ENCODE results near the gene ADAMTSL2. TPM values are rescaled to one million over a fixed set of nuclear protein-coding genes. Genes with fewer than 3 reads are reported as not detected.

The ADAMTSL2 gene
- total RNA-seq, 1 experiment from 2014 or later, result 0.87 TPM

DNA sequence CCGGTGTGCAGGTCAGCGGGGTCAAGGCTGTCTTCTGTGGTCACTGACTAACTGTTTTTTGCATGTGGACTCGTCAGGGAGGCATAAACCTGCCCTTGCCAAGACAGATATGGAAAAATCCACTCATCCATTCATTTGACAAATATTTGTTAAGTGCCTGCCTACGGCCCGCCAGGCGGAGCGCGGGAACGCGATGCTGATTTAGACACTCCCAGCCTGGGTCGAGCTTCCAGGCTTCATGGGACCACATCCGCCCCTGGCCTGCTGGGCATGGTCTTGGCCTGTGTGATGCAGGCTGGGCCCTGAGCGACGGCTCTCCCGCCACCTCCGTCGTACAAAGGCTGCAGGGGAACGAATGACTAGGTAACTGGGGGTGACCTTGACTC lies 27.9 kb upstream of the ADAMTSL2 start (continued):
- no peak for TF ChIP-seq USF2 (CRISPR knock-in tag; IDR thresholded peaks at IDR 0.05)
- TF ChIP-seq, protein P1, sequence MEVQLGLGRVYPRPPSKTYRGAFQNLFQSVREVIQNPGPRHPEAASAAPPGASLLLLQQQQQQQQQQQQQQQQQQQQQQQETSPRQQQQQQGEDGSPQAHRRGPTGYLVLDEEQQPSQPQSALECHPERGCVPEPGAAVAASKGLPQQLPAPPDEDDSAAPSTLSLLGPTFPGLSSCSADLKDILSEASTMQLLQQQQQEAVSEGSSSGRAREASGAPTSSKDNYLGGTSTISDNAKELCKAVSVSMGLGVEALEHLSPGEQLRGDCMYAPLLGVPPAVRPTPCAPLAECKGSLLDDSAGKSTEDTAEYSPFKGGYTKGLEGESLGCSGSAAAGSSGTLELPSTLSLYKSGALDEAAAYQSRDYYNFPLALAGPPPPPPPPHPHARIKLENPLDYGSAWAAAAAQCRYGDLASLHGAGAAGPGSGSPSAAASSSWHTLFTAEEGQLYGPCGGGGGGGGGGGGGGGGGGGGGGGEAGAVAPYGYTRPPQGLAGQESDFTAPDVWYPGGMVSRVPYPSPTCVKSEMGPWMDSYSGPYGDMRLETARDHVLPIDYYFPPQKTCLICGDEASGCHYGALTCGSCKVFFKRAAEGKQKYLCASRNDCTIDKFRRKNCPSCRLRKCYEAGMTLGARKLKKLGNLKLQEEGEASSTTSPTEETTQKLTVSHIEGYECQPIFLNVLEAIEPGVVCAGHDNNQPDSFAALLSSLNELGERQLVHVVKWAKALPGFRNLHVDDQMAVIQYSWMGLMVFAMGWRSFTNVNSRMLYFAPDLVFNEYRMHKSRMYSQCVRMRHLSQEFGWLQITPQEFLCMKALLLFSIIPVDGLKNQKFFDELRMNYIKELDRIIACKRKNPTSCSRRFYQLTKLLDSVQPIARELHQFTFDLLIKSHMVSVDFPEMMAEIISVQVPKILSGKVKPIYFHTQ (CRISPR knock-in tag; IDR thresholded peaks at IDR 0.05), result no peak
- no peak for TF ChIP-seq FOXP1 (CRISPR knock-in tag; IDR thresholded peaks at IDR 0.05; ENCODE audit: borderline replicate concordance)
- TF ChIP-seq ZBTB43 (CRISPR knock-in tag; IDR thresholded peaks at IDR 0.05), result no peak

DNA sequence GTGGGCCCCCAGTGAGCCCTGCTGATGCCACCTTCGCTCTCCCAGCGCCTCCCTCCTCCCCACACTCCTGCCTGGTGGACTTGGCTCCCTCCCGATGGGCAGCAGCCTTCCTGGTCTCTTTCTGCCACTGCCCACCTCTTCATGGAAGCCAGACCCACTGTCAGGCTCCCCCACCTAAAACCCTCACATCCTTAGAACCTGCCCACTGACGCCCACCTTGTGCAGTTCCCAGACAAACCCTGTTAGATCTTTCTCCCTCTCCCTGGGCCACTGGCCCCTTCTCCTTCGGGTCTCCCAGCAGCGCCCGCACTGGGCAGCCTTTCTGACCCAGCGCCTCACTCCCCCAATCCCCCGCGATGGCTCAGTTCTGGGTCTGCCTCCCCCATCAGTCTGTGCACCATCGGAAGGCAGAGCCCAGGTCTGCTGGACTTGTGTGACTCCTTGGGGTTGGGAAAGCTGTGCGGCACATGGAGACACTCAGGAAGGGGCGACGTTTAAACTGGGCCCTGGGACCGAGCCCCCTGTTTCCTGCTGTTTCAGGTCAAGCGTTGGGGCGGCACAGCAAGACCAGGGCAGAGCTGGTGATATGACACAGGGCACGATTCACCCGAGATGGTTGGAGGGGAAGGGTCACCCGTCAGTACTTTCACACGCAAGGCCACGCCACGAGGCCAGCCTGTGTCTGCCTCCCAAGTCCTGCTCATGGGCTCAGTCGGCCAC lies 27.1 kb upstream of the ADAMTSL2 start:
- CTCF ChIA-PET, result no interaction called here
- Mint-ChIP-seq H3K36me3 (peaks cover 3% of the 10 kb centered on the region; the same call in 1 of the 2 replicates), H3K4me1 (peaks cover 10% of the 10 kb centered on the region), H3K27me3 (ENCODE audit: low read depth) (peaks cover 2% of the 10 kb centered on the region), H3K9me3 (peaks cover 12% of the 10 kb centered on the region), H3K4me3 (no peak overlapping the region), H3K27ac (no peak overlapping the region)
- POLR2A ChIA-PET, result no interaction called here
- DNase-seq (ENCODE audit: low spot score) (no peak), ATAC-seq (no peak)
- TF ChIP-seq, protein P2, sequence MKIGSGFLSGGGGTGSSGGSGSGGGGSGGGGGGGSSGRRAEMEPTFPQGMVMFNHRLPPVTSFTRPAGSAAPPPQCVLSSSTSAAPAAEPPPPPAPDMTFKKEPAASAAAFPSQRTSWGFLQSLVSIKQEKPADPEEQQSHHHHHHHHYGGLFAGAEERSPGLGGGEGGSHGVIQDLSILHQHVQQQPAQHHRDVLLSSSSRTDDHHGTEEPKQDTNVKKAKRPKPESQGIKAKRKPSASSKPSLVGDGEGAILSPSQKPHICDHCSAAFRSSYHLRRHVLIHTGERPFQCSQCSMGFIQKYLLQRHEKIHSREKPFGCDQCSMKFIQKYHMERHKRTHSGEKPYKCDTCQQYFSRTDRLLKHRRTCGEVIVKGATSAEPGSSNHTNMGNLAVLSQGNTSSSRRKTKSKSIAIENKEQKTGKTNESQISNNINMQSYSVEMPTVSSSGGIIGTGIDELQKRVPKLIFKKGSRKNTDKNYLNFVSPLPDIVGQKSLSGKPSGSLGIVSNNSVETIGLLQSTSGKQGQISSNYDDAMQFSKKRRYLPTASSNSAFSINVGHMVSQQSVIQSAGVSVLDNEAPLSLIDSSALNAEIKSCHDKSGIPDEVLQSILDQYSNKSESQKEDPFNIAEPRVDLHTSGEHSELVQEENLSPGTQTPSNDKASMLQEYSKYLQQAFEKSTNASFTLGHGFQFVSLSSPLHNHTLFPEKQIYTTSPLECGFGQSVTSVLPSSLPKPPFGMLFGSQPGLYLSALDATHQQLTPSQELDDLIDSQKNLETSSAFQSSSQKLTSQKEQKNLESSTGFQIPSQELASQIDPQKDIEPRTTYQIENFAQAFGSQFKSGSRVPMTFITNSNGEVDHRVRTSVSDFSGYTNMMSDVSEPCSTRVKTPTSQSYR (CRISPR knock-in tag; IDR thresholded peaks at IDR 0.05), result no peak
- TF ChIP-seq IRF2 (CRISPR knock-in tag; IDR thresholded peaks at IDR 0.05; ENCODE audit: borderline replicate concordance, low read depth) (no peak), CREM (CRISPR knock-in tag; IDR thresholded peaks at IDR 0.05) (no peak), ZNF263 (CRISPR knock-in tag; IDR thresholded peaks at IDR 0.05; ENCODE audit: low read depth) (no peak), MYBL2 (CRISPR knock-in tag; IDR thresholded peaks at IDR 0.05) (no peak), ZNF416 (CRISPR knock-in tag; IDR thresholded peaks at IDR 0.05) (no peak), SOX15 (CRISPR knock-in tag; IDR thresholded peaks at IDR 0.05) (no peak), ZSCAN18 (CRISPR knock-in tag; IDR thresholded peaks at IDR 0.05) (no peak), CBFB (CRISPR knock-in tag; IDR thresholded peaks at IDR 0.05; ENCODE audit: low read depth) (no peak), PREB (CRISPR knock-in tag; IDR thresholded peaks at IDR 0.05; ENCODE audit: borderline replicate concordance) (no peak), NR3C1 (CRISPR knock-in tag; conservative IDR thresholded peaks at IDR 0.05; ENCODE audit: low read depth) (no peak), ZNF423 (CRISPR knock-in tag; IDR thresholded peaks at IDR 0.05) (no peak), GTF2I (CRISPR knock-in tag; conservative IDR thresholded peaks at IDR 0.05) (no peak), MXD4 (CRISPR knock-in tag; IDR thresholded peaks at IDR 0.05; ENCODE audit: borderline replicate concordance) (no peak), PRRX2 (CRISPR knock-in tag; IDR thresholded peaks at IDR 0.05) (no peak), JUN (CRISPR knock-in tag; IDR thresholded peaks at IDR 0.05) (no peak)
- TF ChIP-seq, protein P3, sequence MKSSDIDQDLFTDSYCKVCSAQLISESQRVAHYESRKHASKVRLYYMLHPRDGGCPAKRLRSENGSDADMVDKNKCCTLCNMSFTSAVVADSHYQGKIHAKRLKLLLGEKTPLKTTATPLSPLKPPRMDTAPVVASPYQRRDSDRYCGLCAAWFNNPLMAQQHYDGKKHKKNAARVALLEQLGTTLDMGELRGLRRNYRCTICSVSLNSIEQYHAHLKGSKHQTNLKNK (CRISPR knock-in tag; IDR thresholded peaks at IDR 0.05), result no peak
- TF ChIP-seq, protein P4, sequence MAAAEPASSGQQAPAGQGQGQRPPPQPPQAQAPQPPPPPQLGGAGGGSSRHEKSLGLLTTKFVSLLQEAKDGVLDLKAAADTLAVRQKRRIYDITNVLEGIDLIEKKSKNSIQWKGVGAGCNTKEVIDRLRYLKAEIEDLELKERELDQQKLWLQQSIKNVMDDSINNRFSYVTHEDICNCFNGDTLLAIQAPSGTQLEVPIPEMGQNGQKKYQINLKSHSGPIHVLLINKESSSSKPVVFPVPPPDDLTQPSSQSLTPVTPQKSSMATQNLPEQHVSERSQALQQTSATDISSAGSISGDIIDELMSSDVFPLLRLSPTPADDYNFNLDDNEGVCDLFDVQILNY (CRISPR knock-in tag; IDR thresholded peaks at IDR 0.05), result no peak
- TF ChIP-seq, protein P5, sequence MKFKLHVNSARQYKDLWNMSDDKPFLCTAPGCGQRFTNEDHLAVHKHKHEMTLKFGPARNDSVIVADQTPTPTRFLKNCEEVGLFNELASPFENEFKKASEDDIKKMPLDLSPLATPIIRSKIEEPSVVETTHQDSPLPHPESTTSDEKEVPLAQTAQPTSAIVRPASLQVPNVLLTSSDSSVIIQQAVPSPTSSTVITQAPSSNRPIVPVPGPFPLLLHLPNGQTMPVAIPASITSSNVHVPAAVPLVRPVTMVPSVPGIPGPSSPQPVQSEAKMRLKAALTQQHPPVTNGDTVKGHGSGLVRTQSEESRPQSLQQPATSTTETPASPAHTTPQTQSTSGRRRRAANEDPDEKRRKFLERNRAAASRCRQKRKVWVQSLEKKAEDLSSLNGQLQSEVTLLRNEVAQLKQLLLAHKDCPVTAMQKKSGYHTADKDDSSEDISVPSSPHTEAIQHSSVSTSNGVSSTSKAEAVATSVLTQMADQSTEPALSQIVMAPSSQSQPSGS (CRISPR knock-in tag; IDR thresholded peaks at IDR 0.05; ENCODE audit: borderline replicate concordance, low read depth), result no peak
